ENCODE data around the gene ATAD3B. TPM values are rescaled to one million over a fixed set of nuclear protein-coding genes. Genes with fewer than 3 reads are reported as not detected.

ATAD3B gene
- total RNA-seq, 1 donor from 2014 or later, result 47.4 TPM

- Mint-ChIP-seq H3K9me3 (no peaks in the 10 kb centered on the region), H3K4me3 (no peak overlapping the region), H3K4me1 (peaks cover 4% of the 10 kb centered on the region), H3K36me3 (ENCODE audit: low read depth) (peaks cover 15% of the 10 kb centered on the region), H3K27me3 (no peaks in the 10 kb centered on the region), H3K27ac (no peak overlapping the region)
- no peak for TF ChIP-seq CTCF (IDR thresholded peaks at IDR 0.05)
- ChIA-PET POLR2A (no interaction called here), CTCF (no interaction called here)
- intact Hi-C loops (cut with micrococcal nuclease), result no loop called here
- DNase-seq, result no peak
- no peak for ATAC-seq (ENCODE audit: low read depth)
These were observed 73.0 kb downstream of the ATAD3B start for GRCh38 chr1:1544544-1544943.

Other genes with a start within 250 kb of the ATAD3B start
- gene SDF4, start 239.8 kb upstream of the ATAD3B start, total RNA-seq, result 94.4 and 97.9 TPM in 2 replicates
- gene B3GALT6, start 239.5 kb upstream of the ATAD3B start, total RNA-seq, result 20.9 and 22.1 TPM in 2 replicates
- 2.5 and 2.7 TPM in 2 replicates for gene C1QTNF12, start 225.0 kb upstream of the ATAD3B start, total RNA-seq
- 79.2 and 89.9 TPM in 2 replicates for gene UBE2J2, start 197.9 kb upstream of the ATAD3B start, total RNA-seq
- gene SCNN1D, start 191.3 kb upstream of the ATAD3B start, total RNA-seq, result 1.6 and 3.3 TPM in 2 replicates
- gene ACAP3, start 163.8 kb upstream of the ATAD3B start, total RNA-seq, result 16.2 and 26.1 TPM in 2 replicates
- gene PUSL1, start 163.2 kb upstream of the ATAD3B start, total RNA-seq, result 11.9 and 12.6 TPM in 2 replicates
- 131 and 151 TPM in 2 replicates for gene INTS11, start 147.1 kb upstream of the ATAD3B start, total RNA-seq
- gene CPTP, start 147.0 kb upstream of the ATAD3B start, total RNA-seq, result 13.8 and 15.3 TPM in 2 replicates
- 2.5 and 2.7 TPM in 2 replicates for gene TAS1R3, start 140.5 kb upstream of the ATAD3B start, total RNA-seq
- 29.3 and 30.7 TPM in 2 replicates for gene DVL1, start 122.3 kb upstream of the ATAD3B start, total RNA-seq
- gene MXRA8, start 113.2 kb upstream of the ATAD3B start, total RNA-seq, result 0.07 and 0.16 TPM in 2 replicates
- 91.5 and 105 TPM in 2 replicates for gene AURKAIP1, start 96.6 kb upstream of the ATAD3B start, total RNA-seq
- gene CCNL2, start 72.4 kb upstream of the ATAD3B start, total RNA-seq, result 188 and 225 TPM in 2 replicates
- gene MRPL20, start 64.5 kb upstream of the ATAD3B start, total RNA-seq, result 134 and 136 TPM in 2 replicates
- 0.13 TPM in 1 of 2 replicates, not detected in the other for gene ANKRD65, start 50.5 kb upstream of the ATAD3B start, total RNA-seq
- not detected in 2 replicates for gene VWA1, start 36.1 kb upstream of the ATAD3B start, total RNA-seq
- gene ATAD3C, start 22.1 kb upstream of the ATAD3B start, total RNA-seq, result 0.58 and 0.86 TPM in 2 replicates
- 26.1 and 32.4 TPM in 2 replicates for gene ATAD3A, start 40.4 kb downstream of the ATAD3B start, total RNA-seq
- gene TMEM240, start 68.9 kb downstream of the ATAD3B start, total RNA-seq, result 0.31 TPM in 1 of 2 replicates, not detected in the other
- 111 and 118 TPM in 2 replicates for gene SSU72, start 103.1 kb downstream of the ATAD3B start, total RNA-seq
- gene FNDC10, start 128.4 kb downstream of the ATAD3B start, total RNA-seq, result 0.46 and 0.60 TPM in 2 replicates
- gene MIB2, start 143.7 kb downstream of the ATAD3B start, total RNA-seq, result 27.6 and 36.4 TPM in 2 replicates
- 0.32 and 0.35 TPM in 2 replicates for gene MMP23B, start 160.4 kb downstream of the ATAD3B start, total RNA-seq
- gene CDK11B, start 187.2 kb downstream of the ATAD3B start, total RNA-seq, result 28.5 and 29.1 TPM in 2 replicates
- gene SLC35E2B, start 221.0 kb downstream of the ATAD3B start, total RNA-seq, result 47.6 and 54.7 TPM in 2 replicates